ENCODE results near the gene NFASC.

DNA sequence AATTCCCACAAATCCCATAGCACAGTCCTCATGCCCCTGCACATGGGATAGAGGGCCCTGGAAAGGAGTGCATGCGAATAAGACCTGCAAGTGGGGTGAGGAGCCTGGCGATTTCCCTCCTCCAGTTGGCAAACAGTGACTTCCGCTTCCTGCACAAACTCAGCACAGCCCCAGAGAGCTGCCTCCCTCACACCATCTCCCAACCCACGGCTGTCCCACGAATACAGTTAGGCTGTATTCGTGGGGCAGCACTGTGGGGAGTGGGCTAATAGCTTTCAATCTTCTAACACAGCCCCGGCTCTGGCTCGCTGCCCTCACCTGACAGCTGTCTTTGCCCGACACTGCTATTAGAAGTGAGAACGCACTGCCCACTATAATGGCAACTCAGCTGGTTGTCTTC, 144.1 kb downstream of the NFASC start:
- no peak for TF ChIP-seq JUND (IDR thresholded peaks at IDR 0.05)
- TF ChIP-seq, protein P1, sequence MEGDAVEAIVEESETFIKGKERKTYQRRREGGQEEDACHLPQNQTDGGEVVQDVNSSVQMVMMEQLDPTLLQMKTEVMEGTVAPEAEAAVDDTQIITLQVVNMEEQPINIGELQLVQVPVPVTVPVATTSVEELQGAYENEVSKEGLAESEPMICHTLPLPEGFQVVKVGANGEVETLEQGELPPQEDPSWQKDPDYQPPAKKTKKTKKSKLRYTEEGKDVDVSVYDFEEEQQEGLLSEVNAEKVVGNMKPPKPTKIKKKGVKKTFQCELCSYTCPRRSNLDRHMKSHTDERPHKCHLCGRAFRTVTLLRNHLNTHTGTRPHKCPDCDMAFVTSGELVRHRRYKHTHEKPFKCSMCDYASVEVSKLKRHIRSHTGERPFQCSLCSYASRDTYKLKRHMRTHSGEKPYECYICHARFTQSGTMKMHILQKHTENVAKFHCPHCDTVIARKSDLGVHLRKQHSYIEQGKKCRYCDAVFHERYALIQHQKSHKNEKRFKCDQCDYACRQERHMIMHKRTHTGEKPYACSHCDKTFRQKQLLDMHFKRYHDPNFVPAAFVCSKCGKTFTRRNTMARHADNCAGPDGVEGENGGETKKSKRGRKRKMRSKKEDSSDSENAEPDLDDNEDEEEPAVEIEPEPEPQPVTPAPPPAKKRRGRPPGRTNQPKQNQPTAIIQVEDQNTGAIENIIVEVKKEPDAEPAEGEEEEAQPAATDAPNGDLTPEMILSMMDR (IDR thresholded peaks at IDR 0.05; ENCODE audit: low read depth, low read length, missing input control): no peak
